Lower leg skin (tissue), 3 donors: ENCODE results near the gene H19.

ENCODE experiments used
- CTCF ChIP-seq, 3 donors: fragments of 450-650 bp; IDR thresholded peaks; one replicate each; pipeline ENCODE4 v1.5.1; 2016; ENCODE audit warnings: antibody characterized with exemption in 3 of 3, mild to moderate bottlenecking in 3 of 3, moderate library complexity in 2 of 3
- POLR2A ChIP-seq, 2 donors: fragments of 450-650 bp; IDR thresholded peaks; one replicate each; pipeline ENCODE4 v1.6.1; 2016 to 2017; ENCODE audit warnings: antibody characterized with exemption in 2 of 2, mild to moderate bottlenecking in 1 of 2, moderate library complexity in 1 of 2

DNA sequence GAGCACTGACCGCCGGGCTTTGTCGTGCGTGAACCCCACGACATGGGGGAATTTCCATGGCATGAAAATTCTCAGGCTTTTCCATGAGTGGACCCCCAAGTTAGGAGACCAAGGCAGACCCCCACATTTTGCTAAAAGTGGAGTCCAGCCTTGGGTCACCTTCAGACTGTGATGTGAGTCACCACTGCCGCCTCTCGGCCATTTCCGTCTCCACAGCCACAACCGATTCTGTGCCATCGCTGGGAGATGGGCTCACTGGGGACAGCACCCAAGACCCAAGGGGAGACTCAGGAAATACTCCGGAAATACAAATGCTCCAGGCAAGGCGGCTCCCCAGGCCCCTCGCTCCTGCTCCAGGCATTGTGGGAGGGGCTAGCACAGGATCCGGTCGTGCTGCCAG lies 1.2 kb upstream of the H19 start:
- TF ChIP-seq CTCF (IDR thresholded peaks at IDR 0.05) = no peak
- TF ChIP-seq POLR2A (IDR thresholded peaks at IDR 0.05) = no peak
